HL-60/S4 treated with retinoic acid at 250 ng/mL for 4 days and 3 days (cell line): ENCODE measurements around the gene GDPD5.

Experiments used
- in situ Hi-C: fragments of 300-500 bp; cut with MboI; formaldehyde crosslinking; loops from 2 replicates; pipeline ENCODE4 v1.7.0; 2022; ENCODE audit warnings: low sequenced_read_pairs

GDPD5 gene

GRCh38 chr11:75558939-75559843 is 33.5 kb upstream of the GDPD5 start:
- in situ Hi-C loops = no loop called here

DNA sequence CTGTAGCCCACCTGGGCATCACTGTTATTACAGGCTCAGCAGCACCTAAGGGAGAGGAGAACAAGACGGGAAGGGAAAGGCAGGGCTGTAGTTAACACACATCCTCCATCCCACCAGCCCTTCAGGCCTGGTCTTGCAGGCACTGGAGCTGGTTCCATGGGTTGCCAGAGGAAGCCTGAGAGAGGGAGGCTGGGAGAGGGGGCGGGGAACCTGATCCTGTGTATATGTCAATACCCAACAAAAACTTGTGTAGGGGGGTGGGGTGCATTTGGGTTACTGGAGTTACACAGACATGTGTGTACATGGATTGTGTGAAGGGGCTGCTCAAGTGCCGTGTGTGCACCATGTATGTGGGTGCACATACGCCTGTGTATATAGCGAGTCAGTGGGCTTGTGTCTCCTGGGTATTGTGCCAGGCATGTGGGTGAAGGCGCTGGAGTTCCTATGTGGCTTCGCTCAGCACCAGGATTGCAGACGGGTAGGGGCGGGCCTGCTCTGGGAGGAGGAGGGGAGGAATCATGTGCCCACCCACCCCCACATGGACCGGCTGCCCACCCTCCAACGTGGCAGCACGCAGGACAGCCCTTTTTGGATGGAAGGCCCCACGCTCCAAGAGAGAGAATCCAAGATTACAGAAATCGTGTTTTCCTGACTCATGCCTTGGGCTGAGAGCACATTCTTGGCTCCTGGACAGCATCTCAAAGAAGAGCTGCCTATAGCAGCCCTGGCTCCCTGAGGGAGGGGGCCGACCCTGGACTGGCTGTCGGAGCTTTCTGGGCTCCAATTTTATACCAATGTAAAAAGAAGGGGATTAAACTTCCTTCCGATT is 32.1 kb upstream of the GDPD5 start:
- in situ Hi-C loops = no loop called here

DNA sequence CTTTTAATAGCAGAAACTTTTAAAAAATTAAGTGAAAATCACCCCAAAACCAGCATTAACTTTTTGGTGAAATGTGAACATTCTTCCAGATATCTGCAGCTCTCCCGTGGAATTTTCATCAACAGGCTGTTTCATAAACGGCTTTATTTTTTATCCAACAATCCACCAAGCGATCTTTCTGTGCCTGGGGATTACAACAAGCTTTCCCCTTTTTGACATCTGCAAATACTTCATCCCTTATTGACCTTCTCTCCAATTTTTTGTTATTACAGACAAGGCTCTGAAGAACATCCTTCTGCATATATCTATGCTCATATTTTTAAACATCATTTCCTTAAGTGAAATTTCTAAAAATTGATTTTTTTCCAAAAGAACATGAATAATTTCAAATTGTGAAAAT is 30.5 kb upstream of the GDPD5 start:
- in situ Hi-C loops = no loop called here

GRCh38 chr11:75555079-75555811 is 29.5 kb upstream of the GDPD5 start:
- in situ Hi-C loops = no loop called here

- in situ Hi-C loops = no loop called here
These were observed 28.7 kb upstream of the GDPD5 start for GRCh38 chr11:75554258-75555022.

DNA sequence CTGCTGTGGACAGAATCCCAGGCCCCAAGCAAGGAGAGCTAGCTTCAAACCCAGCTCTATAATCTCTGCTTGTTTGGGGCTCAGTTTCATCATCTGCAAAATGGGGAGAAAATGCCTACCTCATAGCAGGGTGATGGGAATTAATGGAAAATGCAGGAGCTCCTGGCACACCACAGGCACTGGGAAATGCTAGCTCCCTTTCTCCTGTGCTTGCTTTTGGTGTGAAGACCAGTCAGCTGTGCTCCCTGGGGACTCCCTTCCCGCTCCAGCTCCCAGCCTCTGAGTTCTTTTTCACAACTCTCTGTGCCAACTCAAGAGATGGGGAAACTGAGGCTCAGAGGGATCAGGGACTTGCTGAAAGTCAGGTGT is 28.1 kb upstream of the GDPD5 start:
- in situ Hi-C loops = no loop called here

DNA sequence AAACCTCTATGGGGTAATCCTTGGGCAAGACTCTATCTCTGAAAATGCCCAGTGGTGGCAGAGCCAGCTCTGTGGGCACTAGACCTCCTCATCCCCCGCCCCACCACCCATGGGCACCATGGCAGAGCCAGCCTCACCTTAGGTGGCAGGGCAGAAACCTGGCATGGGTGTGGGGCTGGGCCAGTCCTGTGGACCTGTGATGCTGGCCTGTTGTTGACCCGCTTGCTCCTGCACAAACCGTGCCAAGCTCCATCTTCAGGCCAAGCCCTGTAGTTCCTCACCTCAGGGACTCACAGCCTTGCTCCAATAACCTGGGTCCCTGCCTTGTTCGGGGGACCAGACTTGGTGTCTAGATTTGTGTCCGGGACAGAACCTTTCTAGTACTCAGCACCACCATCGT is 27.4 kb upstream of the GDPD5 start:
- in situ Hi-C loops = no loop called here

- in situ Hi-C loops = loop anchor here (25.0 kb wide), 1 partner anchor 262 kb away; no protein-coding TSS in a partner anchor
These were observed 23.7 kb upstream of the GDPD5 start for GRCh38 chr11:75549370-75549958.

DNA sequence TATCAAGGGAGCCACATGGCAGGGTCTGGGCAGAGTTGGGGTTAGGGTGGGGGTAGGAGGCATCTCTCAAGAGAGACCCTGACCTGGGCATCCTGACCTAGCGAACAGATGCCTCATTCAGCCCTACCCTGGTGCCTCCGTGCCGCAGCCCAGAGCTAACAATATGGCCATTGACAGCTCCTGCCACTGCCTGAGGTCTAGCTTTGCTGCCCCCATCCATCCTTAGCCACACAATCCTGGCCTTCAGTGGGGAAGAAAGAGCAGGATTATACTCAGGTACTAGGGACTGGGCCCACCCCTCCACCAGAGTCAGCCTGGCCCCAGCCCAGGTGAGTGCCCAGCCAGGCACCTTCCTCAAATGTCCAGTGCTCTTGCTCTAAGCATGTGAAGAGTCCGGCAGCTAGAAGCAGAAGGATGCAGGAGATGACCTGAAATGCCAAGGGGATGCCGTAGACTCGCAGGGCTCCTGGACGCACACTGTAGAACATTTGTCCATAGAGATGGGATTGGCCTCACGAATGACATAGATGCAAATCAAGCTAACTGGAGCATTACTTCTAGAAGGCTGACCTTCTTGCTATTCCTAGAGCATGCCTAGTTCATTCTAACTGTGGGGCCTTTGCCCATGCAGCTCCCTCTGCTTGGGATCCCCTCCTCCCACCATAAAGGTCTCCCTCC is 23.0 kb upstream of the GDPD5 start:
- in situ Hi-C loops = loop anchor here (25.0 kb wide), 1 partner anchor 261 kb away; no protein-coding TSS in a partner anchor

GRCh38 chr11:75547617-75548058 is 21.9 kb upstream of the GDPD5 start:
- in situ Hi-C loops = loop anchor here (25.0 kb wide), 1 partner anchor 260 kb away; no protein-coding TSS in a partner anchor

DNA sequence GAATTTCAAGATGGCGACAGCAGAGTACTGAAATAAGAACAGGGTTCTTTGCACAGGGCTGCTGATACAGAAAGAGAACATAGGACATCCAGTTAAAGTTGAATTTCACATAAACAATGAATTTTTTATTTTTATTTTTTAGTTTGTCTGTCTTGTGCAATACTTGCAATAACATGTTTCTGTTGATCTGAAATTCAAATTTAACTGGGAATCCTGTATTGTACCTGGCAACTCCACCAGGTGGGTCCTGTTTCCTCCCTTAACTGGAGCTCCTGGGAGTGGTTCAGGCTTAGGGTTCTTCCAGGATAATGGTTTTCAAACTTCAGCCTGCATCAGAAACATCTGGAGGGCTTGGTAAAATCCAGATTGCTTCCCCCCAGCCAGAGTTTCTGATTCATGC is 21.4 kb upstream of the GDPD5 start:
- in situ Hi-C loops = loop anchor here (25.0 kb wide), 1 partner anchor 260 kb away; no protein-coding TSS in a partner anchor

DNA sequence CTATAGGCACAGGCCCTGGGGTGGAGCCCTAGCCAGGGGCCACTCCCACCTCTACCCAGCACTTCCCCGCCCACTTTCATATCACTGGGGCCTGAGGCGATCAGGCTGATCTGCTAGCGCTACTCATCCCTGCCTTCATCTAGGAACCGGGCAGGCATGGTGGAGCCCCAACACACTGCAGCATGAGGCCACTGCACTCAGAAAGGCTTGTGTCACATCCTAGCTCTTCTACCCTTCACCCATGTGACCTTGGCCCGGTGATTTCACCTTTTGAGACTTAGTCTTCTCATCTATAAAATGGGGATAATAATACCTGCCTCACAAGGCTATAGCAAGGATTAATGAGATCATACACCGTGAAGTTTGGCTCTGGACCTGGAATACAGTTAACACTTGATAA is 18.1 kb upstream of the GDPD5 start:
- in situ Hi-C loops = loop anchor here (25.0 kb wide), 1 partner anchor 257 kb away; no protein-coding TSS in a partner anchor

- in situ Hi-C loops = loop anchor here (25.0 kb wide), 1 partner anchor 255 kb away; no protein-coding TSS in a partner anchor
These were observed 16.3 kb upstream of the GDPD5 start for GRCh38 chr11:75542088-75542438.

GRCh38 chr11:75541193-75542087 is 15.7 kb upstream of the GDPD5 start:
- in situ Hi-C loops = loop anchor here (25.0 kb wide), 1 partner anchor 254 kb away; no protein-coding TSS in a partner anchor

GRCh38 chr11:75539459-75540334 is 14.0 kb upstream of the GDPD5 start:
- in situ Hi-C loops = loop anchor here (25.0 kb wide), 1 partner anchor 252 kb away; no protein-coding TSS in a partner anchor

DNA sequence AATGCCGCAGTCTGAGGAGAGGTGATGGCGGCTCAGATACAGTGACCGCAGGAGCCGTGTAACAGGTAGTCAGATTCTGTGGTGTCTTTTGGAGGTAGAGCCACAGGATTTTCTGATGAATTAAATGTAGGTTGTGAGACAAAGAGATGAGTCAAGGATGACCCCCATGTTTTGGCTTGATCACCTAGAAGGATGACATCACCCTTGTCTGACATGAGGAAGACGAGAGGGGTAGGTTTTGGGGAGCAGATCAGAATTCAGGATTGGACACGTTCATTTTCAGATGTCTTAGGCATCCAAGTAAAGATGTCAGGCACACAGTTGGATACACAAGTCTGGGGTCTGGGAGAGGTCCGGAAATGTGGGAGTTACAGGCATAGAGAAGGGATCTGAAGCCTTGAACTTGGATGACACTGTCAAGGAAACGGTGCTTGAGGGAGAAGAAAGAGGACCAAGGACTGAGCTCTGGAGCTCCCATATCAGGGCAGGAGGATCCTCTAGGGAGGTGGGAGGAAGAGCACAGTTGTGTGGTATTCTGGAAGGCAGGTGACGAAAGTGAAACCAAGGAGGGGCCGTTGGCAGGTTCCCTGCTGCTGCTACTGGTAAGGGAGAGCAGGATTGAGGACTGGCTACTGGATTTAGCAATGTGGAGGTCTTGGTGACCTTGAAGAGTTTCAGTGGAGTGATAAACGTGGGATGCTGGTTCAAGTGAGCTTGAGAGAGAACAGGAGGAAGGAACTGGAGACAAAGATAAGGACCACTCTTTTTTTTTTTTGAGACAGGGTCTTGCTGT is 12.6 kb upstream of the GDPD5 start:
- in situ Hi-C loops = loop anchor here (25.0 kb wide), 1 partner anchor 251 kb away; no protein-coding TSS in a partner anchor
